KMS-11 (cell line): ENCODE measurements around the gene CDH4.

Experiments used
- H2AFZ ChIP-seq: fragments of 200-600 bp; sonication (generic); 2 replicates; pipeline ENCODE4 v1.6.1; 2016; ENCODE audit warnings: antibody characterized with exemption, mixed run types, low read depth
- H3K27ac ChIP-seq: fragments of 200-600 bp; sonication (generic); 2 replicates; pipeline ENCODE4 v1.6.1; 2016; ENCODE audit warnings: mild to moderate bottlenecking, mixed run types
- H3K27me3 ChIP-seq: fragments of 200-600 bp; sonication (generic); 2 replicates; pipeline ENCODE4 v1.6.1; 2017; ENCODE audit warnings: mild to moderate bottlenecking, low read depth, mixed run types, moderate library complexity; ENCODE audit not compliant: insufficient read depth
- H3K36me3 ChIP-seq: fragments of 200-600 bp; sonication (generic); 2 replicates; pipeline ENCODE4 v1.6.1; 2017; ENCODE audit warnings: mild to moderate bottlenecking, mixed run types; ENCODE audit not compliant: insufficient read depth
- H3K4me1 ChIP-seq: fragments of 200-600 bp; sonication (generic); 2 replicates; pipeline ENCODE4 v1.6.1; 2016; ENCODE audit warnings: mild to moderate bottlenecking, low read depth, mixed run types; ENCODE audit not compliant: poor library complexity, severe bottlenecking
- H3K4me2 ChIP-seq: fragments of 200-600 bp; sonication (generic); 2 replicates; pipeline ENCODE4 v1.7.0; 2016; ENCODE audit warnings: mild to moderate bottlenecking, mixed run types
- H3K4me3 ChIP-seq: fragments of 200-600 bp; sonication (generic); IDR thresholded peaks from 2 replicates; pipeline ENCODE4 v1.6.1; 2017; ENCODE audit warnings: low read depth, low read length, mixed read lengths; ENCODE audit not compliant: insufficient read depth
- H3K79me2 ChIP-seq: fragments of 200-600 bp; sonication (generic); 2 replicates; pipeline ENCODE4 v1.6.1; 2016; ENCODE audit warnings: low read depth, mixed run types; ENCODE audit not compliant: insufficient read depth
- H3K9ac ChIP-seq: fragments of 200-600 bp; sonication (generic); 2 replicates; pipeline ENCODE4 v1.6.1; 2016; ENCODE audit warnings: mild to moderate bottlenecking, mixed run types
- H4K20me1 ChIP-seq: fragments of 200-600 bp; sonication (generic); 2 replicates; pipeline ENCODE4 v1.6.1; 2016; ENCODE audit warnings: mild to moderate bottlenecking, mixed run types; ENCODE audit not compliant: insufficient read depth
- TF ChIP-seq, protein P1 (sequence below): fragments of 200-600 bp; sonication (generic); conservative IDR thresholded peaks from 2 replicates; pipeline ENCODE4 v1.6.1; 2017; ENCODE audit warnings: low read depth, mild to moderate bottlenecking, antibody characterized with exemption, low read length, moderate library complexity, mixed read lengths

The CDH4 gene

DNA sequence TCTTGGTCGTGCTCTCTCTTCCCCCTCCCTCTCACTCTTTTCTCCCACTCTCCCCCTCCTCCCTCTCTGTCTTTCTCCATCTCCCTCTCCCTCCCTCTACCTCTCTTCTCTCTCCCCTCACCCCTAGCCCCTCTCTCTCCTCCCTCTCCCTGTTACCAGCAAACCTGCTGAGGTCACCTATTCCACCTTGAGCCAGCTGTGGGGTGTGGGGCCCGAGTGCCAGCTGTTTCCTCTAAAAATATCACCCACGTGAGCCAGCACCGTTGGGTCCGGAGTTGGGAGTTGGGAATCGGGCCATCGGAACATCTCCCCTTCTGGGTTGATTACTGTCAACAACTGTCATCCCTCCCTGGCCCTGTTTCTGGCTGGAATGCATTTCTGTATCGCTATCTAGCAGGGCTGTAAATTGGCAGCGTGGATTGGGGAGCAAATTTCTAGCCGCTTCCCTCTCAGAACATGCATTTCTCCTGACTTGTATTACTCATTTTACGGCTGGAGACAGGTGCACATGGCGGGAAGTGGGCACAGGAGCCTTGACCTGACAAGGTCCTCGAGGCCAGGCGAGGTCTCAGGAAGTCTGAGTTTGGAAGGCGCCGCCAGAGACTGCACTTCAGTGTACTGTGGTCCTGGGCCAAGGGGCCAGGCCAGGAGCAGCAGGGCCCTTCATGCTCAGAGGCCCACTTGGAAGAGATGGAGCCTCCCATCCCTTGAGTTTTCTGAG is 165.3 kb downstream of the CDH4 start:
- Histone ChIP-seq H3K4me3 (no peak overlapping the region), H3K4me1 (no peaks in the 10 kb centered on the region), H3K36me3 (no peaks in the 10 kb centered on the region), H3K79me2 (no peaks in the 10 kb centered on the region), H3K9ac (no peak overlapping the region), H3K4me2 (no peak overlapping the region), H3K27me3 (peaks cover 4% of the 10 kb centered on the region; the same call in 1 of the 2 replicates), H4K20me1 (no peaks in the 10 kb centered on the region), H2AFZ (no peak overlapping the region), H3K27ac (no peak overlapping the region)
- TF ChIP-seq, protein P1, sequence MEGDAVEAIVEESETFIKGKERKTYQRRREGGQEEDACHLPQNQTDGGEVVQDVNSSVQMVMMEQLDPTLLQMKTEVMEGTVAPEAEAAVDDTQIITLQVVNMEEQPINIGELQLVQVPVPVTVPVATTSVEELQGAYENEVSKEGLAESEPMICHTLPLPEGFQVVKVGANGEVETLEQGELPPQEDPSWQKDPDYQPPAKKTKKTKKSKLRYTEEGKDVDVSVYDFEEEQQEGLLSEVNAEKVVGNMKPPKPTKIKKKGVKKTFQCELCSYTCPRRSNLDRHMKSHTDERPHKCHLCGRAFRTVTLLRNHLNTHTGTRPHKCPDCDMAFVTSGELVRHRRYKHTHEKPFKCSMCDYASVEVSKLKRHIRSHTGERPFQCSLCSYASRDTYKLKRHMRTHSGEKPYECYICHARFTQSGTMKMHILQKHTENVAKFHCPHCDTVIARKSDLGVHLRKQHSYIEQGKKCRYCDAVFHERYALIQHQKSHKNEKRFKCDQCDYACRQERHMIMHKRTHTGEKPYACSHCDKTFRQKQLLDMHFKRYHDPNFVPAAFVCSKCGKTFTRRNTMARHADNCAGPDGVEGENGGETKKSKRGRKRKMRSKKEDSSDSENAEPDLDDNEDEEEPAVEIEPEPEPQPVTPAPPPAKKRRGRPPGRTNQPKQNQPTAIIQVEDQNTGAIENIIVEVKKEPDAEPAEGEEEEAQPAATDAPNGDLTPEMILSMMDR = no peak

DNA sequence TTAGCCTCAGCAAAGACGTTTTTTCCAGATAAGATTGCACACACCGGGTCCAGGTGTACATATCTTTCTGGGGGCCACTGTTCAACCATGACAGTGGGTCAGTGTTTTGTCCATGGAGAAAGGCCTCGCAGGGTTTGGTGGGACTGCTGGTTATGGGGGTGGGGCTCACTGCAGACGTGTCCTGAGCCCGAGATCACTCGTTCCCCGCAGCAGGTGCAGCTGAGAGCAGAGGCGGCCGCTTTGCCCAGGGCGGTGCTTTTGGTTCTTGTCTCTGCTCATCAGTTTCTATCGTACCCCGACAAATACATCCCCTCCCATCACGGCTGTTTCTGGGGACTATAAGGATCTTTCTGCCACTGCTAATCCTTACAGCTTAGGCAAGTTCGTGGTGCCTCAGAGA is 166.9 kb downstream of the CDH4 start:
- H3K9ac ChIP-seq = no peak overlapping the region
- H2AFZ ChIP-seq = no peak overlapping the region
- no peak overlapping the region for H3K4me2 ChIP-seq
- H3K27me3 ChIP-seq = peaks cover 4% of the 10 kb centered on the region; the same call in 1 of the 2 replicates
- H3K79me2 ChIP-seq = no peaks in the 10 kb centered on the region
- H3K36me3 ChIP-seq = no peaks in the 10 kb centered on the region
- TF ChIP-seq, protein P1 = no peak
- H4K20me1 ChIP-seq = no peaks in the 10 kb centered on the region
- H3K27ac ChIP-seq = no peak overlapping the region
- no peaks in the 10 kb centered on the region for H3K4me1 ChIP-seq
- H3K4me3 ChIP-seq = no peak overlapping the region

DNA sequence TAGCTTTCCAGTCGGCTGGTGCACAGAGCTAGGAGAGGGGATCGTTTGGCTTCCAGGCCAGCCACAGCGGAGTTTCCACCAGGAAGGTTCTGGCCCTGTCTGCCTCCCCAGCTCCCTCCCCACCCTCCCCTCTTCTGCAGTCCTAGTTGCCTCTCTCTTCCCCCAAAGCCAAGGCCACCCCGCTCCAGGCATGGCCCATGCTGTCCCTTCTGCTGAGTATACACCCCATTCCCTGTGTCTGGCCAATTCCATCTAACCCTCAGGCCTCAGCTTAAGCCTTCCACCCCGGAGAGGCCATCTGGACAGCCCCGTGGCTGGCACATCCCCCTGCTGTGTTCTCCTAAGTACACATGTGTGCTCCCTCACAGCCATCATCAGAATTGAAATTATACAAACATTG is 167.4 kb downstream of the CDH4 start:
- no peak overlapping the region for H3K9ac ChIP-seq
- H3K27ac ChIP-seq = no peak overlapping the region
- no peak overlapping the region for H3K4me2 ChIP-seq
- H4K20me1 ChIP-seq = no peaks in the 10 kb centered on the region
- no peaks in the 10 kb centered on the region for H3K36me3 ChIP-seq
- H3K27me3 ChIP-seq = peaks cover 4% of the 10 kb centered on the region; the same call in 1 of the 2 replicates
- TF ChIP-seq, protein P1 = no peak
- H3K4me1 ChIP-seq = no peaks in the 10 kb centered on the region
- no peak overlapping the region for H3K4me3 ChIP-seq
- no peak overlapping the region for H2AFZ ChIP-seq
- H3K79me2 ChIP-seq = no peaks in the 10 kb centered on the region

DNA sequence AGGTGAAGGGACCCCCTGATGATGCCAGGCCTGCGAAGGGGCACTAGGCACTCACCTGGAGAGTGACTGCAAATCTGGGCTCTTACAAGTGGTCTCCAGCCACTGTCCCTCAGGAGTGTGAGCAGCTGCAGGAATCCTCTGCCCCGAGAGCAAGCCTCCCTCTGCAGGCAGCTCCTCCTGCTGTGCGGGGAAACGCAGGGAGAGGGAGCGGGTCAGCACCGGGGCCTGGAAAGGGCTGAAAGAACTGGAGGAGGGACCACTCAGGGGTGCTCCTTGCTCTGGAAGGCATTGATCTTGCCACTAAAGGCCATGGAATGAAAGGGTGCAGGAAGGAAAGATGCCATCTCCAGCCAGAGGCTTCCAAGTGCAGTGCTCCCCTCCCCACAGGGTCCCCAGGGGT is 168.0 kb downstream of the CDH4 start:
- H3K36me3 ChIP-seq = no peaks in the 10 kb centered on the region
- H4K20me1 ChIP-seq = no peaks in the 10 kb centered on the region
- H3K79me2 ChIP-seq = no peaks in the 10 kb centered on the region
- no peak overlapping the region for H3K4me3 ChIP-seq
- no peak overlapping the region for H3K9ac ChIP-seq
- TF ChIP-seq, protein P1 = no peak
- H3K27me3 ChIP-seq = peaks cover 4% of the 10 kb centered on the region; the same call in 1 of the 2 replicates
- H3K4me1 ChIP-seq = no peaks in the 10 kb centered on the region
- no peak overlapping the region for H3K4me2 ChIP-seq
- no peak overlapping the region for H3K27ac ChIP-seq
- no peak overlapping the region for H2AFZ ChIP-seq
